HFFc6 (cell line): ENCODE results near the gene TP53RK. TPM values are rescaled to one million over a fixed set of nuclear protein-coding genes. Genes with fewer than 3 reads are reported as not detected.

Source experiments
- DNase-seq: peaks from one replicate; pipeline ENCODE4 v3.0.0-alpha.2; 2018
- H3K27ac Mint-ChIP-seq: 2 replicates; pipeline ENCODE4 v1.8.0; 2020; ENCODE audit warnings: mild to moderate bottlenecking, mixed read lengths
- H3K27me3 Mint-ChIP-seq: 2 replicates; pipeline ENCODE4 v1.8.0; 2021; ENCODE audit warnings: mild to moderate bottlenecking, moderate library complexity, mixed read lengths; ENCODE audit not compliant: insufficient read depth
- H3K36me3 Mint-ChIP-seq: 2 replicates; pipeline ENCODE4 v1.8.0; 2021; ENCODE audit warnings: low read depth, mixed read lengths
- H3K4me1 Mint-ChIP-seq: 2 replicates; pipeline ENCODE4 v1.8.0; 2020; ENCODE audit warnings: low read depth, mixed read lengths
- H3K4me3 Mint-ChIP-seq: 2 replicates; pipeline ENCODE4 v1.8.0; 2020; ENCODE audit warnings: mild to moderate bottlenecking, moderate library complexity, mixed read lengths
- H3K9me3 Mint-ChIP-seq: 2 replicates; pipeline ENCODE4 v1.8.0; 2020; ENCODE audit warnings: mild to moderate bottlenecking, mixed read lengths
- total RNA-seq, 6 experiments: library from RNA; stranded (reverse); fragmentation: NEBNext Ultra II Directional; extraction: Animal tissue kit (Norgen Biotek cat#: 25700); gene quantifications; 2 replicates in 1 of 6; 3 replicates in 5 of 6; pipeline ENCODE4 v1.2.3, GENCODE V29; 2021
- TF ChIP-seq, protein P1 (sequence below): fragments of 200-600 bp; sonication (generic); IDR thresholded peaks from 2 replicates; pipeline ENCODE4 v1.5.0; 2021; ENCODE audit warnings: antibody characterized with exemption, mild to moderate bottlenecking

TP53RK gene
- total RNA-seq, 6 experiments from 2014 or later = 14.8 to 20.0 (median 15.8) TPM

DNA sequence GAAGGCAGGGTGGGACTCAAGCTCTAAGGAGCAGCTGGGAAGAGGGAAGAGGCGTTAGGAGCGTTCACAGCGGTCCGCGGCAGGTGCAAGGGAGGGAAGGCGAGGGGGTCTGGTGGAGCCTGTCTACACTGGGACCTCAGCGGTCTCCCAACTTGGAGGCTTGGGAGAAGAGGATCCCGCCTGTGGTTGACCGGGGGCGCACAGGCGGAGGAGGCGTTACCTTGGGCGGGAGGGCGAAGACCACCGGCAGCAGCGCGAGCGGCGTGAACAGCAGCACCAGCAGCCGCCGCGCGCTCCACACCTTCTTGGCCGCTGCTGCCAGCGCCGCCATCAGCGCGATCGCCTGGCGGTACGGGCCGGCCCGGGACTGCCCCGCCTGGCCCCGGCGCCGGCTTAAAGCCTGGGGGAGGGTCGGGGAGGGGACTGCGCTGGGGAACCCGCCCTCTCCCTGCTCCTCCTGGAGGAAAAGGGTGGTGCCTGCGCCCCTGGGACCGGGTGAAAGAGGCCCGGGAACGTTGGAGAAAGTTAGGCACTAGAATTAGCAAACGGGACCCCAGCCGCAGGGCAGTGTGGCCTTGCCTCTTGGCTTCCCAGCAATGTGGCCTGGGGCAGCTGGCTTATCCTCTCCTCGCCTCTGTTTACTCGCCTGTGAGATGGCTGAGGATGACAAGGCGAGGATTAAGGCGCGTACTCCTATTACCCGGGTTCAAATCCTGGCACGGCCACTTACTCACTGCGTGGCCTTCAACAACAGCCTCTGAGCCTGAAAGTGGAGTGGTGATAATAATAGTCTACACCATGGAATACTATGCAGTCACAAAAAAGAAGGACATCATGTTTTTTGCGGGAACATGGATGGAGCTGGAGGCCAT lies 37.9 kb downstream of the TP53RK start, which contains the start of gene SLC13A3:
Gene SLC13A3 (minus strand): TSS at position 369 of the 872 bp plus-strand sequence. CDS start 38 bp downstream, at position 331.
- Mint-ChIP-seq H3K27me3 (peaks cover 14% of the 10 kb centered on the region; the same call in 1 of the 2 replicates), H3K27ac (no peak within 1 kb of the TSS), H3K36me3 (peaks cover 4% of the 10 kb centered on the region; the same call in 1 of the 2 replicates), H3K9me3 (no peaks in the 10 kb centered on the region), H3K4me1 (peaks cover 11% of the 10 kb centered on the region), H3K4me3 (no peak within 1 kb of the TSS)
- TF ChIP-seq, protein P1, sequence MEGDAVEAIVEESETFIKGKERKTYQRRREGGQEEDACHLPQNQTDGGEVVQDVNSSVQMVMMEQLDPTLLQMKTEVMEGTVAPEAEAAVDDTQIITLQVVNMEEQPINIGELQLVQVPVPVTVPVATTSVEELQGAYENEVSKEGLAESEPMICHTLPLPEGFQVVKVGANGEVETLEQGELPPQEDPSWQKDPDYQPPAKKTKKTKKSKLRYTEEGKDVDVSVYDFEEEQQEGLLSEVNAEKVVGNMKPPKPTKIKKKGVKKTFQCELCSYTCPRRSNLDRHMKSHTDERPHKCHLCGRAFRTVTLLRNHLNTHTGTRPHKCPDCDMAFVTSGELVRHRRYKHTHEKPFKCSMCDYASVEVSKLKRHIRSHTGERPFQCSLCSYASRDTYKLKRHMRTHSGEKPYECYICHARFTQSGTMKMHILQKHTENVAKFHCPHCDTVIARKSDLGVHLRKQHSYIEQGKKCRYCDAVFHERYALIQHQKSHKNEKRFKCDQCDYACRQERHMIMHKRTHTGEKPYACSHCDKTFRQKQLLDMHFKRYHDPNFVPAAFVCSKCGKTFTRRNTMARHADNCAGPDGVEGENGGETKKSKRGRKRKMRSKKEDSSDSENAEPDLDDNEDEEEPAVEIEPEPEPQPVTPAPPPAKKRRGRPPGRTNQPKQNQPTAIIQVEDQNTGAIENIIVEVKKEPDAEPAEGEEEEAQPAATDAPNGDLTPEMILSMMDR = no peak
- no peak for DNase-seq

DNA sequence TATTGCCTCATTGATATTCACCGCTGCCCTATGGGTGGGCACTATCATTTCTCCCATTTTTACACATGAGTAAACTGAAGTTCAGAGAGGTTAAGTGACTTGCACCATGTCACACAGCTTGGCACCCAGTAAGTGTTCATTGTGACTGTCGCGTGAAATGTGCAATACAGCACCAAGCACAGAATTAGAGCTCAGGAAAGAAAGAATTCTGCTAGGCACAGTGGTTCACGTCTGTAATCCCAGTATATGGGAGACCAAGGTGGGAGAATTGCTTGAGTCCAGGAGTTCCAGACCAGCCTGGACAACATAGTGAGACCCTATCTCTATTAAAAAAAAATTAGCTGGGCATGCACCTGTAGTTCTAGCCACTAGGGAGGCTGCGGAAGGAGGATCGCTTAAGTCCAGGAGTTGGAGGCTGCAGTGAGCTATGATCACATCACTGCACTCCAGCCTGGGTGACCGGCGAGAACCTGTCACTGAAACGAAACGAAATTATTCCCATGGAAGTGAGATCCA lies 38.6 kb downstream of the TP53RK start:
- TF ChIP-seq, protein P1 = no peak
- H3K4me1 Mint-ChIP-seq = peaks cover 12% of the 10 kb centered on the region
- no peak for DNase-seq
- peaks cover 14% of the 10 kb centered on the region for H3K27me3 Mint-ChIP-seq
- peaks cover 4% of the 10 kb centered on the region; the same call in 1 of the 2 replicates for H3K36me3 Mint-ChIP-seq
- no peak overlapping the region for H3K27ac Mint-ChIP-seq
- H3K9me3 Mint-ChIP-seq = no peaks in the 10 kb centered on the region
- no peak overlapping the region for H3K4me3 Mint-ChIP-seq

DNA sequence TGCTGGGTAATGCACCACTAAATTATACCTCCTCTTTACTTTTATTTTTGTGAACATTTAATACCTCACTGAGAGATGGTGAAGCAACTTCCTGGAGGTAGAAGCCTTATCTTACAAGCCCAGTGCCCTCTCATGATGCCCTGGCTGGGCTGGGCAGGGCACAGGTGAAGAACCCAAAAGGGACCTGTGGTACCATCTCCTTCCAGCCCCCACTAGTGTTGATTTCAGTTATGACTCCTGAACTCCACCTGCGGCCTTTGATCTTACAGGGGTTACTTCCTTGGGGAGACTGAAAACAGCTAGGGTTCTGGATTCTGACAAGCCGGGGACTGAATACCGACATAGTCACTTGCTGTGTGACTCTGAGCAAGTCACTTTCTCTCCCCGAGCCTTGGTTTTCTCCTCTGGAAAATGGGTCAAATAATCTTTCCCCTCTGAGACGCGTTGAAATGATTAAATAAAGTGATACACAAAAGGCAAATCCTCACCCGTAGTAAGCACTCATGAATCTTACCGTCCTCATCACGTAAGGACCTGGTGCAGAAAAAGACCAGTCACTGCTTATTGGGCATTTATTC lies 39.2 kb downstream of the TP53RK start:
- no peaks in the 10 kb centered on the region for H3K9me3 Mint-ChIP-seq
- H3K4me3 Mint-ChIP-seq = no peak overlapping the region
- H3K4me1 Mint-ChIP-seq = peaks cover 12% of the 10 kb centered on the region
- peaks cover 4% of the 10 kb centered on the region; the same call in 1 of the 2 replicates for H3K36me3 Mint-ChIP-seq
- no peak overlapping the region for H3K27ac Mint-ChIP-seq
- TF ChIP-seq, protein P1 = no peak
- H3K27me3 Mint-ChIP-seq = peaks cover 14% of the 10 kb centered on the region
- no peak for DNase-seq

DNA sequence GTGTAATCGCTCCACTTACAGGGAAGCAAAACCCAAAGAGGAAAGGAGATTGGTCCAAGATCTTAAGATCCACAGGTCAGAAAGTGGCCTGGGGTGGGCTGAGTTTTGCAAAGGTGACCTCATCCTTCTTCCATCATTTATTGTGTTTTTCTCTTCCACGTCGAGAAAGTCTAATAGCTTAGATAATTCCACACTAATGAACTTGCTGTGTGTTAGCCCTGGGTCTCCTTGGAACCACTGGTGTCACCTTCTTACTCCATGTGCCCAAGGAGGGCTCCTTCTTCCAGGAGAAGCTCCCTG lies 39.6 kb downstream of the TP53RK start:
- no peak for DNase-seq
- no peak overlapping the region for H3K4me3 Mint-ChIP-seq
- H3K27ac Mint-ChIP-seq = no peak overlapping the region
- H3K4me1 Mint-ChIP-seq = peaks cover 12% of the 10 kb centered on the region
- TF ChIP-seq, protein P1 = no peak
- H3K27me3 Mint-ChIP-seq = peaks cover 14% of the 10 kb centered on the region
- peaks cover 4% of the 10 kb centered on the region; the same call in 1 of the 2 replicates for H3K36me3 Mint-ChIP-seq
- no peaks in the 10 kb centered on the region for H3K9me3 Mint-ChIP-seq

DNA sequence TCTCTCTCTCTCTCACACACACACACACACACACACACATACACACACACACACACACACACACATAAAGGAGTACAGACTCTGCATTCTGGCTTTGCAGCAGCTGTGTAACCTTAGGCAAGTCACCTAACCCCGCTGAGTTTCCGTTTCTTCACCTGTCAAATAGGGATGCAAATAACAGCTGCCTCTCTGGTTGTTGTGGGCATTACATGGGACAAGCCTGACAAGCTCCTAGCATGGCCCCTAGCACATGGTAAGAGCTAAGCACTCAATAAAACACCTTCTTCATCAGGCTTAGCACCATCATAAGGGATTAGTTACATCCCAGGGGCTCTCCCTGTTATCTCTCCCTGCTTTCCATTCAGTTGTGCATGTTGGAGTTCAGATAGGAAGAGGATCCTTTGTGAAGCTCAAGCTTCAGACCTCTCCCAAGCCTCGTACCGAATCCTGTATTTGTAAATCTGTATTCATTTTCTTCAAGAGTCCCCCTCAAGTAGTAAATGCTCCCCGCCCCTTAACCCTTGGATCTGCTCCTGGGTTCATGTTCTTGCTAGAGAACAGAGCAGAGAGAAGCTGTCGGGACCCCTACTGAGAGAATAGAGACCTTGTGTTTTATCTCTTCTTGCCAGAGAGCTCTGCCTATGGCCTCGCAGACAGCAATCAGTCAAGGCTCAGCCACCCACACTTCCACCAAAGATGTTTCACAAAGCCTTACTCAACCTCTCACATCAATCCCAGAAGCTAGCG lies 40.2 kb downstream of the TP53RK start:
- Mint-ChIP-seq H3K9me3 (no peaks in the 10 kb centered on the region), H3K36me3 (peaks cover 4% of the 10 kb centered on the region; the same call in 1 of the 2 replicates), H3K27me3 (peaks cover 14% of the 10 kb centered on the region), H3K27ac (no peak overlapping the region), H3K4me3 (no peak overlapping the region), H3K4me1 (peaks cover 12% of the 10 kb centered on the region)
- TF ChIP-seq, protein P1 = no peak
- no peak for DNase-seq
